Keratinocyte (primary cell): ENCODE results near the gene GPC3.

ENCODE experiments used
- CTCF ChIP-seq, 3 experiments: IDR thresholded peaks in 1 of 3; conservative IDR thresholded peaks in 1 of 3; optimal IDR thresholded peaks in 1 of 3; 2 replicates in 2 of 3; 3 replicates in 1 of 3; pipeline versions ENCODE3 to v1.5.1; 2011; ENCODE audit warnings: low read length in 3 of 3, mild to moderate bottlenecking in 3 of 3, moderate library complexity in 2 of 3, control low read depth in 1 of 3, inconsistent platforms in 1 of 3; ENCODE audit not compliant: insufficient read depth in 2 of 3; ENCODE audit errors: extremely low read depth in 1 of 3
- EZH2 ChIP-seq: IDR thresholded peaks from one replicate; pipeline ENCODE4 v1.6.1; 2012; ENCODE audit warnings: inconsistent platforms, mild to moderate bottlenecking, low read length, moderate library complexity

GRCh38 chrX:133921086-133921485, 64.3 kb downstream of the GPC3 start:
- no peak for TF ChIP-seq CTCF (optimal IDR thresholded peaks at IDR 0.05 in 1 of 3, IDR thresholded peaks at IDR 0.05 in 1 of 3, conservative IDR thresholded peaks at IDR 0.05 in 1 of 3; ENCODE audit: extremely low read depth in 1 of 3, insufficient read depth in 2 of 3, low read length in 3 of 3)
- no peak for TF ChIP-seq EZH2
